Right lobe of liver (tissue), 4 donors: ENCODE results near the gene GPR15.

Experiments used
- CTCF ChIP-seq, 4 donors: fragments of 200-600 bp in 3 of 4; fragments of 450-650 bp in 1 of 4; IDR thresholded peaks; one replicate each; pipeline versions ENCODE4 v1.5.1 to v1.8.0; 2016 to 2022; ENCODE audit warnings: antibody characterized with exemption in 4 of 4, mild to moderate bottlenecking in 2 of 4
- POLR2A ChIP-seq: fragments of 450-650 bp; IDR thresholded peaks from one replicate; pipeline ENCODE4 v1.6.1; 2017; ENCODE audit warnings: antibody characterized with exemption, mild to moderate bottlenecking
- donor health status: DM: no; HTN: no; CAD: no.
- donor health status: DM: no; HTN: no; CAD: no.
- donor health status: DM: no; HTN: yes; CAD: no.

- TF ChIP-seq CTCF (IDR thresholded peaks at IDR 0.05): no peak
- TF ChIP-seq POLR2A: no peak
Observed at GRCh38 chr3:98534734-98535133, 3.0 kb downstream of the GPR15 start.
